ENCODE data around the gene ACP4. TPM values are rescaled to one million over a fixed set of nuclear protein-coding genes. Genes with fewer than 3 reads are reported as not detected.
"Not testable (repeated sequence)": the region's sequence is repeated elsewhere in the genome, so short reads cannot be mapped to it uniquely, and the experiment has no call there.

ACP4 gene
- polyA plus RNA-seq, 1 donor (not counting 4 experiments of a cell fraction or from before 2014, with no cell fraction given): not detected

GRCh38 chr19:50764409-50764808, 25.8 kb upstream of the ACP4 start:
- Histone ChIP-seq H2AFZ (ENCODE audit: control insufficient read depth, low read length) (no peak overlapping the region), H3K79me2 (ENCODE audit: control insufficient read depth, insufficient read depth, low read length) (no peaks in the 10 kb centered on the region), H3K4me3 (ENCODE audit: control insufficient read depth in 2 of 3, extremely low read depth in 1 of 3, insufficient read depth in 2 of 3, low read depth in 1 of 3, low read length in 3 of 3) (no peak overlapping the region), H4K20me1 (ENCODE audit: control insufficient read depth, extremely low read depth, insufficient read depth, low read length) (no peaks in the 10 kb centered on the region), H3K27me3 (ENCODE audit: control insufficient read depth, extremely low read depth, insufficient read depth, low read length) (no peaks in the 10 kb centered on the region), H3K9ac (ENCODE audit: control insufficient read depth, extremely low read depth, insufficient read depth, low read length) (no peak overlapping the region), H3K9me1 (ENCODE audit: control insufficient read depth, extremely low read depth, insufficient read depth, low read length) (no peaks in the 10 kb centered on the region), H3K9me3 (ENCODE audit: control insufficient read depth, low read depth, low read length) (no peaks in the 10 kb centered on the region), H3K4me1 (ENCODE audit: control insufficient read depth, extremely low read depth, insufficient read depth, low read length) (no peaks in the 10 kb centered on the region), H3K27ac (ENCODE audit: control insufficient read depth, insufficient read depth, low read length) (no peak overlapping the region), H3K4me2 (ENCODE audit: control insufficient read depth, extremely low read depth, insufficient read depth, low read depth, low read length) (no peak overlapping the region), H3K36me3 (ENCODE audit: control insufficient read depth in 2 of 2, extremely low read depth in 1 of 2, insufficient read depth in 2 of 2, low read length in 2 of 2) (no peaks in the 10 kb centered on the region)
- FAIRE-seq: no peak
- TF ChIP-seq EZH2 (IDR thresholded peaks at IDR 0.05; ENCODE audit: low read length) (no peak), CTCF (optimal IDR thresholded peaks at IDR 0.05 in 1 of 3, IDR thresholded peaks at IDR 0.05 in 1 of 3, conservative IDR thresholded peaks at IDR 0.05 in 1 of 3; ENCODE audit: extremely low read depth in 1 of 3, insufficient read depth in 2 of 3, low read length in 3 of 3) (no peak)
- dilution Hi-C loops (cut with MboI; ENCODE audit: extremely low pct_ligation_motif_present, low sequenced_read_pairs): no loop called here
- no peak for DNase-seq (ENCODE audit: low read depth, low spot score)

- H3K27me3 ChIP-seq (ENCODE audit: control insufficient read depth, extremely low read depth, insufficient read depth, low read length); H3K9me3 ChIP-seq (ENCODE audit: control insufficient read depth, low read depth, low read length); H3K4me1 ChIP-seq (ENCODE audit: control insufficient read depth, extremely low read depth, insufficient read depth, low read length); H2AFZ ChIP-seq (ENCODE audit: control insufficient read depth, low read length); H3K9ac ChIP-seq (ENCODE audit: control insufficient read depth, extremely low read depth, insufficient read depth, low read length); FAIRE-seq; DNase-seq (ENCODE audit: low read depth, low spot score); dilution Hi-C loops (cut with MboI; ENCODE audit: extremely low pct_ligation_motif_present, low sequenced_read_pairs); H4K20me1 ChIP-seq (ENCODE audit: control insufficient read depth, extremely low read depth, insufficient read depth, low read length); H3K4me3 ChIP-seq (ENCODE audit: control insufficient read depth in 2 of 3, extremely low read depth in 1 of 3, insufficient read depth in 2 of 3, low read depth in 1 of 3, low read length in 3 of 3); H3K79me2 ChIP-seq (ENCODE audit: control insufficient read depth, insufficient read depth, low read length); H3K9me1 ChIP-seq (ENCODE audit: control insufficient read depth, extremely low read depth, insufficient read depth, low read length); H3K36me3 ChIP-seq (ENCODE audit: control insufficient read depth in 2 of 2, extremely low read depth in 1 of 2, insufficient read depth in 2 of 2, low read length in 2 of 2); H3K4me2 ChIP-seq (ENCODE audit: control insufficient read depth, extremely low read depth, insufficient read depth, low read depth, low read length); H3K27ac ChIP-seq (ENCODE audit: control insufficient read depth, insufficient read depth, low read length): not testable (repeated sequence)
Observed at GRCh38 chr19:50766746-50767145, 23.5 kb upstream of the ACP4 start.

- H2AFZ ChIP-seq (ENCODE audit: control insufficient read depth, low read length); H3K79me2 ChIP-seq (ENCODE audit: control insufficient read depth, insufficient read depth, low read length); H3K36me3 ChIP-seq (ENCODE audit: control insufficient read depth in 2 of 2, extremely low read depth in 1 of 2, insufficient read depth in 2 of 2, low read length in 2 of 2); DNase-seq (ENCODE audit: low read depth, low spot score); FAIRE-seq; H3K9me1 ChIP-seq (ENCODE audit: control insufficient read depth, extremely low read depth, insufficient read depth, low read length); H3K9me3 ChIP-seq (ENCODE audit: control insufficient read depth, low read depth, low read length); H3K27me3 ChIP-seq (ENCODE audit: control insufficient read depth, extremely low read depth, insufficient read depth, low read length); H3K9ac ChIP-seq (ENCODE audit: control insufficient read depth, extremely low read depth, insufficient read depth, low read length); H4K20me1 ChIP-seq (ENCODE audit: control insufficient read depth, extremely low read depth, insufficient read depth, low read length); H3K4me3 ChIP-seq (ENCODE audit: control insufficient read depth in 2 of 3, extremely low read depth in 1 of 3, insufficient read depth in 2 of 3, low read depth in 1 of 3, low read length in 3 of 3); dilution Hi-C loops (cut with MboI; ENCODE audit: extremely low pct_ligation_motif_present, low sequenced_read_pairs); H3K27ac ChIP-seq (ENCODE audit: control insufficient read depth, insufficient read depth, low read length); H3K4me2 ChIP-seq (ENCODE audit: control insufficient read depth, extremely low read depth, insufficient read depth, low read depth, low read length); H3K4me1 ChIP-seq (ENCODE audit: control insufficient read depth, extremely low read depth, insufficient read depth, low read length): not testable (repeated sequence)
Observed at GRCh38 chr19:50767263-50767662, 23.0 kb upstream of the ACP4 start.

Measured in keratinocyte (primary cell).